ENCODE results near the gene C11orf91. TPM values are rescaled to one million over a fixed set of nuclear protein-coding genes. Genes with fewer than 3 reads are reported as not detected.

The C11orf91 gene, protein sequence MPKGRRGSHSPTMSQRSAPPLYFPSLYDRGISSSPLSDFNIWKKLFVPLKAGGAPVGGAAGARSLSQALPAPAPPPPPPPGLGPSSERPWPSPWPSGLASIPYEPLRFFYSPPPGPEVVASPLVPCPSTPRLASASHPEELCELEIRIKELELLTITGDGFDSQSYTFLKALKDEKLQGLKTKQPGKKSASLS
- total RNA-seq: not detected
- 0.14 TPM for polyA plus RNA-seq
- long read RNA-seq, donor 1: 0 reads
- long read RNA-seq, donor 2: 0 reads
- long read RNA-seq, donor 3: 0 reads
- long read RNA-seq, donor 4: 0 reads
- long read RNA-seq, donor 5: 0 reads
- long read RNA-seq, donor 6: 0 reads
- long read RNA-seq, donor 7: 0 reads
- long read RNA-seq, donor 8: 0 reads
- long read RNA-seq, donor 9: 0 reads
- long read RNA-seq, donor 10: 0 reads

DNA sequence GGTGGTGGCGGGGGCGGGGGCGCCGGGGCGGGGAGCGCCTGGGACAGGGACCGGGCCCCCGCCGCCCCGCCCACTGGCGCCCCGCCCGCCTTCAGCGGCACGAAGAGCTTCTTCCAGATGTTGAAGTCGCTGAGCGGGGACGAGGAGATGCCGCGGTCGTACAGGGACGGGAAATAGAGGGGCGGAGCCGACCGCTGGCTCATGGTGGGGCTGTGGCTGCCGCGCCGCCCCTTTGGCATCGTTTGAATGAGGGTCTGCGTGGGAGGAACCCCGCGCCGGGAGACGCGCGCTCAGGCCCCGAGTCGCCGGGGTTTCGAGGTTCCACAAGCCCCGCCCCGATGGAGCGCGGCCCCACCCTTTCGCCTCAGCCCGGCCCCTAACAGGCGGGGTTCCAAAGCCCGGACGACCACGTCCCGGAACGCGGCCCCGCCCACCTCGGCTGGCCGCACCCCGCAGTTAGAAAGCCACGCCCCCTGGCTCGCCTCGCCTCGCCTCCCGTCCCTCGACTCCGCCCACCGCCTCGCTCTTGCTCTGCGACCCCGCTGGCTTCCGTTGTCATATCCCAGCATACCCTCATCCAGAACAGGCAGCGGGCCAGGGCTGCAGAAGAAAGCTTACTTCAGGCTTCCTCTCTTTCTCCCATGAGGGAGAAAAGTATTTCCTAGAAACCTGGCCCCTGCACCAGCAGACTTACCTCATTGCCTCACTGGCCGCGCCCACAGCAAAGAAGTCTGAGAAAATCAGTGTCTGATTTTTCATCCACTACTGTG is at the start of gene C11orf91:
Gene C11orf91 (minus strand): TSS at position 325 of the 770 bp plus-strand sequence. CDS start 86 bp downstream, at position 239.
- WGBS: under 1% methylated on average over 70 of the region's 72 CpGs
- H3K9me3 ChIP-seq (ENCODE audit: control insufficient read depth in 2 of 2, insufficient read depth in 1 of 2, low read length in 1 of 2): no peaks in the 10 kb centered on the region
- peak; percentile 81 to 98 (median 95) for DNase-seq (ENCODE audit: low read depth in 6 of 9, low spot score in 9 of 9)
- H3K36me3 ChIP-seq (ENCODE audit: control insufficient read depth in 2 of 2, insufficient read depth in 2 of 2, low read length in 1 of 2): peaks cover 0 to 8% of the 10 kb centered on the region in 2 donors
- peaks cover 10 to 27% of the 10 kb centered on the region in 2 donors for H3K4me1 ChIP-seq (ENCODE audit: control insufficient read depth in 2 of 2, insufficient read depth in 2 of 2, low read length in 2 of 2)
- peak within 1 kb of the TSS; percentile 57 to 62 for H3K4me3 ChIP-seq (ENCODE audit: low read length in 2 of 2)
- H3K27me3 ChIP-seq (ENCODE audit: control insufficient read depth in 2 of 2, insufficient read depth in 1 of 2, low read length in 1 of 2): peaks cover 0 to 25% of the 10 kb centered on the region in 2 donors
- H3K27ac ChIP-seq (ENCODE audit: low read depth in 1 of 2, low read length in 1 of 2): peak within 1 kb of the TSS; percentile 53 to 85

DNA sequence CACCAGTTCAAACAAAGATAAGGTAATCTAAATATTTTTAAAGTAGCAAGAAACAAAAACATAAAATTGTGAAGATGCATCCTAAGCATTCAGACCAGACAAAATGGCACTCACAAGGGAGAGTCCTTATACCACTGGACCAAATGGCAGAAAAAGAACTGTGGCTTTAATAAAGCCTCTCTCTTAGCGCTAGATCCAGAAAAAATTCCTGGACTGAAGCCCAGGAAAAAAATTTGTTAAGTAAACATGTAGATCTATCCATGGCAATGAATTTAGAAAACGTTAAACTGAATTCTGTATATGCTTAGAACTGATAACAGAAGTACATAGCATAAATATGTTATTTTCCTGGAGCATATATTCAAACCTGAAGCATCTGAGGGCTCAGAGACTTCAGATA is 47.4 kb upstream of the C11orf91 start:
- Histone ChIP-seq H3K4me3 (ENCODE audit: low read length in 2 of 2) (no peak overlapping the region), H3K9me3 (ENCODE audit: control insufficient read depth in 2 of 2, insufficient read depth in 1 of 2, low read length in 1 of 2) (no peaks in the 10 kb centered on the region), H3K27me3 (ENCODE audit: control insufficient read depth in 2 of 2, insufficient read depth in 1 of 2, low read length in 1 of 2) (no peaks in the 10 kb centered on the region), H3K27ac (ENCODE audit: low read depth in 1 of 2, low read length in 1 of 2) (no peak overlapping the region), H3K4me1 (ENCODE audit: control insufficient read depth in 2 of 2, insufficient read depth in 2 of 2, low read length in 2 of 2) (no peaks in the 10 kb centered on the region), H3K36me3 (ENCODE audit: control insufficient read depth in 2 of 2, insufficient read depth in 2 of 2, low read length in 1 of 2) (peaks cover 22 to 43% of the 10 kb centered on the region in 2 donors)
- DNase-seq (ENCODE audit: low read depth in 6 of 9, low spot score in 9 of 9): no peak
- 91% methylated on average over 2 of the region's 2 CpGs for WGBS

DNA sequence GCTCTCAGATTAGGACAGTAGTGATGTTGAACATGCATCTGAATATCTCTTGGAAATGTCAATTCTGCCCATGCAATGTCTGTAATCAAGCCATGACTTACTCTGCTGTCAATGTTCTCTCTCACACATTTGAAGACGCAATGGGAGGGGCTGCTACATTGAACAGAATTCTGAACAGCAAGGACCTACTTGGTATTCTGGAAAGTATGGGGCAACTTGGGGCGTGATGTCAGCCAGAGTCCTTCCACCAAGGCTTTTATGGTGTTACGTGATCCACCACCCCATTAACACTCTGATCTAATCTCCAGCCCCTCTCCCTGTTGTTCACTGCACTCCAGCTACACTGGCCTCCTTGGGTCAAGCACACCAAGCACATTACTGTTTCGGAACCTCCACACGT is 42.7 kb upstream of the C11orf91 start:
- no peak for DNase-seq (ENCODE audit: low read depth in 6 of 9, low spot score in 9 of 9)
- Histone ChIP-seq H3K36me3 (ENCODE audit: control insufficient read depth in 2 of 2, insufficient read depth in 2 of 2, low read length in 1 of 2) (peaks cover 12 to 27% of the 10 kb centered on the region in 2 donors), H3K9me3 (ENCODE audit: control insufficient read depth in 2 of 2, insufficient read depth in 1 of 2, low read length in 1 of 2) (no peaks in the 10 kb centered on the region), H3K4me3 (ENCODE audit: low read length in 2 of 2) (no peak overlapping the region), H3K27me3 (ENCODE audit: control insufficient read depth in 2 of 2, insufficient read depth in 1 of 2, low read length in 1 of 2) (no peaks in the 10 kb centered on the region), H3K4me1 (ENCODE audit: control insufficient read depth in 2 of 2, insufficient read depth in 2 of 2, low read length in 2 of 2) (no peaks in the 10 kb centered on the region), H3K27ac (ENCODE audit: low read depth in 1 of 2, low read length in 1 of 2) (no peak overlapping the region)
- WGBS: 97% methylated on average over 5 of the region's 5 CpGs

DNA sequence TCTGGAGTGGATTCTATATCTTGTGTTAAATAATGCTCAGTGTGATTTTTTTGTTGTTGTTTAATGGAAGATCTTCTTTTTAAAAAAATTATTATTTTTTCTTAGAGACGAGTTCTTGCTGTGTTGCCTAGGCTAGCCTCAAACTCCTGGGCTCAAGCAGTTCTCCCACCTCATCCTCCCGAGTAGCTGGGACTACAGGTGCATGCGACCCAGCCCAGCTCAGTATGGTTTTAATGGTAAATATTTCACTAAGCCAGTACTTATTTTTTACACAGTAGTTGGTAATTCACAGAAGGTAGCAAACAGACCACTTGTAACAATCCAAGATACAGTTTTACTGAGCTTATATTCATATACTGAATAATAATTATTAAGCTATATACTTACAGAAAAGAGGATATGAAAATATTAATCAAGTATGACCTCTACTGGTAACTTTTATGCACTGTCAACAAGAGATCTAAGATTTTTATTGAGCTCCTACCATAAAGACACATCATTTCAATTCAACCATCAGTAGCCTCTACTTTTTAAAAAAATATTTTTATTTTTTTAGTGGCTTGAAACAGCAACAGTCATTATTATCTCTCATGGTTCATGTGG is 41.7 kb upstream of the C11orf91 start:
- no peaks in the 10 kb centered on the region for H3K9me3 ChIP-seq (ENCODE audit: control insufficient read depth in 2 of 2, insufficient read depth in 1 of 2, low read length in 1 of 2)
- 96% methylated on average over 3 of the region's 3 CpGs for WGBS
- no peak overlapping the region for H3K4me3 ChIP-seq (ENCODE audit: low read length in 2 of 2)
- H3K27ac ChIP-seq (ENCODE audit: low read depth in 1 of 2, low read length in 1 of 2): no peak overlapping the region
- H3K4me1 ChIP-seq (ENCODE audit: control insufficient read depth in 2 of 2, insufficient read depth in 2 of 2, low read length in 2 of 2): no peaks in the 10 kb centered on the region
- no peaks in the 10 kb centered on the region for H3K27me3 ChIP-seq (ENCODE audit: control insufficient read depth in 2 of 2, insufficient read depth in 1 of 2, low read length in 1 of 2)
- no peak for DNase-seq (ENCODE audit: low read depth in 6 of 9, low spot score in 9 of 9)
- H3K36me3 ChIP-seq (ENCODE audit: control insufficient read depth in 2 of 2, insufficient read depth in 2 of 2, low read length in 1 of 2): peaks cover 12 to 20% of the 10 kb centered on the region in 2 donors

DNA sequence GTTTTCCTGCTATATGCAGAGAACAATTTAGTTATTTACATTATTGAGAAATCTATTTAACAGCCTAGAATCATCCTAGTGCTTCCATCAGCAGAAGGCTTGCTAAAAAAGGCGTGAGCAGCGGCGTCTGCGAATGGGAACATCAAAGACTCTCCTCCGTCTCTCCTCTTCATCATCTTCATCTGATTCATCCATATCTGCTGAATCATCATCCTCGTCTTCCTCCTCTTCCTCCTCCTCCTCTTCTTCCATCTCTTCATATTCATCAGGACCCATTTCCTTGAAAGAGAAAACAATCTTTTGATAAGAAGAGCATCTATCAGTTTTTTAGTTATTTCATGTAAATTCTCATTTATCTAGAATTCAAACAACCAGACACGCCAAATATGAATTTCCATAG is 41.2 kb upstream of the C11orf91 start:
- Histone ChIP-seq H3K4me1 (ENCODE audit: control insufficient read depth in 2 of 2, insufficient read depth in 2 of 2, low read length in 2 of 2) (no peaks in the 10 kb centered on the region), H3K27me3 (ENCODE audit: control insufficient read depth in 2 of 2, insufficient read depth in 1 of 2, low read length in 1 of 2) (no peaks in the 10 kb centered on the region), H3K4me3 (ENCODE audit: low read length in 2 of 2) (no peak overlapping the region), H3K36me3 (ENCODE audit: control insufficient read depth in 2 of 2, insufficient read depth in 2 of 2, low read length in 1 of 2) (peaks cover 12 to 17% of the 10 kb centered on the region in 2 donors), H3K27ac (ENCODE audit: low read depth in 1 of 2, low read length in 1 of 2) (no peak overlapping the region), H3K9me3 (ENCODE audit: control insufficient read depth in 2 of 2, insufficient read depth in 1 of 2, low read length in 1 of 2) (no peaks in the 10 kb centered on the region)
- no peak for DNase-seq (ENCODE audit: low read depth in 6 of 9, low spot score in 9 of 9)
- 98% methylated on average over 7 of the region's 7 CpGs for WGBS

DNA sequence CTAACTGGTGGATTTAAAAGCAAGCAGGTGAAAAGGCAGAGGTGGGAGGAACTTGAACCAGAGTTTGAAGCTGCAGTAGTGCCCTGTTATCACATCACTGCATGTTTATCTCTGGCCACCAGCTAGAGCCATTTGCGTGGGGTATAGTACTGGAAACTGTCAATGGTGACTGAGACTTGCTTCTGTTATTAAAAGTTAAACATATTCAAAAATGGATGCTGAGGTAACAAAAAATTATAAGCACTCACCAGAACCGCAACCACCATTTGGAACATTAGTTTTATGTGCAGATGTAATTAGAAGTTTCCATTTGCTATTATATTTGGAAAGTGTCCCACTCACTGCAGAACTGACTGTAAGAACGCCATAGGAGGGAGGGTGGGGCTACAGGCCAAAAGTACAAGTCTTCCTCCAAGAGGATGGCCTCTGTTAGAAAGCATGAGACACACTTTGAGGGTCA is 36.8 kb upstream of the C11orf91 start:
- Histone ChIP-seq H3K27me3 (ENCODE audit: control insufficient read depth in 2 of 2, insufficient read depth in 1 of 2, low read length in 1 of 2) (peaks cover 0 to 4% of the 10 kb centered on the region in 2 donors), H3K9me3 (ENCODE audit: control insufficient read depth in 2 of 2, insufficient read depth in 1 of 2, low read length in 1 of 2) (no peaks in the 10 kb centered on the region), H3K36me3 (ENCODE audit: control insufficient read depth in 2 of 2, insufficient read depth in 2 of 2, low read length in 1 of 2) (peaks cover 4% of the 10 kb centered on the region in 2 donors), H3K4me3 (ENCODE audit: low read length in 2 of 2) (no peak overlapping the region), H3K27ac (ENCODE audit: low read depth in 1 of 2, low read length in 1 of 2) (no peak overlapping the region), H3K4me1 (ENCODE audit: control insufficient read depth in 2 of 2, insufficient read depth in 2 of 2, low read length in 2 of 2) (peaks cover 14 to 16% of the 10 kb centered on the region in 2 donors)
- no peak for DNase-seq (ENCODE audit: low read depth in 6 of 9, low spot score in 9 of 9)
- 88% methylated on average over 3 of the region's 3 CpGs for WGBS

DNA sequence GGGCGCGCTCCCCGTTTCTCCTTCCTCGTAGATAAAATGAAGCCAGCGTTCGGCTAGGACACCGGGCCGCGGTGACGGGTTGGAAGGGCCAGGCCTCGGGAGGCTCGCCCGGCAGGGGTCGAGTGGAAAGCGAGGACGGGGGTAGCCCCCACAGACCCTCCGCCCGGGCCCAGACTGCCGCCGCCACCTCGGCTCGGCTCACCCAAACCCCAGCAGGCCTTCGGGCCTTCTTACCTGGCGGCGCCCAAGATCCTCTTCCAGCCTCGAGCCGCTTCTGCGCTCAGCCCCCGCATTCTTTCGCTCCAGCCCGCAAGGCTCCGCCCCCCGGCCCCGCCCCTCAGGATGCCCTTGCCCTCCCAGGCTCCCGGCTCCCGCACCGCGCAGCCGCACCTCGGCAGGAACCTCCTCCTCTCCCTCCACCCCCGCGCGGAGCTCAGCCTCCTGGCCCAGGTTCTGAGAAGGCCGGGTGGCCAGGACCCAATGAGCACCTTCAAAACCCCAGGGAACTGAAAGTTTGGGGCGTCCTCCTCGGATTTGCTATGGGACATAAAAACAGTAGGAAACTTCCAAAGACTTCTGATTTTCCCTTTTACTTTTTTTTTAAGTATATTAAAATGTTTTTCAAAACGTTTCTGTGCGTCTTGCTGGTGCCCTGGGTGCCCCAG is 35.7 kb upstream of the C11orf91 start, which contains the start of gene CD59:
Gene CD59 (minus strand): TSS at position 276 of the 665 bp plus-strand sequence. CDS start 13,978 bp downstream, outside the sequence.
- H3K27me3 ChIP-seq (ENCODE audit: control insufficient read depth in 2 of 2, insufficient read depth in 1 of 2, low read length in 1 of 2): peaks cover 0 to 4% of the 10 kb centered on the region in 2 donors
- H3K36me3 ChIP-seq (ENCODE audit: control insufficient read depth in 2 of 2, insufficient read depth in 2 of 2, low read length in 1 of 2): peaks cover 4% of the 10 kb centered on the region in 2 donors
- peak in 8 of 9 donors; percentile 70 to 91 (median 80) for DNase-seq (ENCODE audit: low read depth in 6 of 9, low spot score in 9 of 9)
- WGBS: 2% methylated on average over 48 of the region's 48 CpGs
- peaks cover 18 to 21% of the 10 kb centered on the region in 2 donors for H3K4me1 ChIP-seq (ENCODE audit: control insufficient read depth in 2 of 2, insufficient read depth in 2 of 2, low read length in 2 of 2)
- H3K4me3 ChIP-seq (ENCODE audit: low read length in 2 of 2): peak within 1 kb of the TSS; percentile 86 to 90
- H3K27ac ChIP-seq (ENCODE audit: low read depth in 1 of 2, low read length in 1 of 2): peak within 1 kb of the TSS; percentile 73 to 88
- H3K9me3 ChIP-seq (ENCODE audit: control insufficient read depth in 2 of 2, insufficient read depth in 1 of 2, low read length in 1 of 2): no peaks in the 10 kb centered on the region

DNA sequence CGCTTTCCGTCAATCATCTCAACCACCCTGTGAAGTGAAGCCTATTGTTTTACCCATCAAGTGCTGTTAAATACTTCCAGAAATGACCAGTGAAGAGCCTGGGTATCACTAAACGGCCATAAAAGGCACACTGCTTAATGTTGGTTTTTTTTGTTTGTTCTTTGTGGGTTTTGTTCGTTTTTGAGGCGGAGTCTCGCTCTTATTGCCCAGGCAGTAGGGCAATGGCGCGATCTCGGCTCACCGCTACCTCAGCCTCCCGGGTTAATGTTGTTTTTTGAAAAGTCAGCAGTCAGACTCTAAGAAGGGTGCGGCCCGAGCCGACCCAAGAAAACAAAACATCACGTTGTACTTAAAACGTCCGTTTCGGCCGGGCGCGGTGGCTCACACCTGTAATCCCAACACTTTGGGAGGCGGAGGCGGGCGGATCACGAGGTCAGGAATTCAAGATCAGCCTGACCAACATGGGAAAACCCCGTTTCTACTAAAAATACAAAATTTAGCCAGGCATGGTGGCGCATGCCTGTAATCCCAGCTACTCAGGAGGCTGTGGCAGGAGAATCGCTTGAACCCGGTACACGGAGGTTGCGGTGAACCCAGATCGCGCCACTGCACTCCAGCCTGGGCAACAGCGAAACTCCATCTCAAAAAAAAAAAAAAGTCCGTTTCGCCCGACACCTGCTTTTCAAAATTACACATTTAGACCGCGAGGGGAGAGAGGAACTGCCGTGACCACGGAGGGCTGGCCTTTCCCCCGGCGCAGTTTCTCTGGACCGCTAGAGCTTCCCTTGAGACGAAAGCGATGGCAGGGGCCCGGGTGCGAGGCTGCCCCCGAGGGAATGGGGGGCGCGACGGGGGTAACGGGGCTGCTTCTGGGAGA is 34.9 kb upstream of the C11orf91 start:
- peaks cover 18 to 21% of the 10 kb centered on the region in 2 donors for H3K4me1 ChIP-seq (ENCODE audit: control insufficient read depth in 2 of 2, insufficient read depth in 2 of 2, low read length in 2 of 2)
- H3K27me3 ChIP-seq (ENCODE audit: control insufficient read depth in 2 of 2, insufficient read depth in 1 of 2, low read length in 1 of 2): peaks cover 0 to 4% of the 10 kb centered on the region in 2 donors
- 1% methylated on average over 53 of the region's 53 CpGs for WGBS
- H3K9me3 ChIP-seq (ENCODE audit: control insufficient read depth in 2 of 2, insufficient read depth in 1 of 2, low read length in 1 of 2): no peaks in the 10 kb centered on the region
- DNase-seq (ENCODE audit: low read depth in 6 of 9, low spot score in 9 of 9): peak in 1 of 9 donors; percentile 61
- peak overlapping the region; percentile 86 to 90 for H3K4me3 ChIP-seq (ENCODE audit: low read length in 2 of 2)
- peaks cover 4% of the 10 kb centered on the region in 2 donors for H3K36me3 ChIP-seq (ENCODE audit: control insufficient read depth in 2 of 2, insufficient read depth in 2 of 2, low read length in 1 of 2)
- peak overlapping the region; percentile 73 to 88 for H3K27ac ChIP-seq (ENCODE audit: low read depth in 1 of 2, low read length in 1 of 2)

Measured in thymus (tissue), 14 donors.